ENCODE results near the gene ENPP4. TPM values are rescaled to one million over a fixed set of nuclear protein-coding genes. Genes with fewer than 3 reads are reported as not detected.

ENPP4 gene
- total RNA-seq, 1 donor from 2014 or later: 4.4 TPM

GRCh38 chr6:46103441-46104115, 26.2 kb upstream of the ENPP4 start:
- H3K36me3 ChIP-seq: no peaks in the 10 kb centered on the region
- H3K4me1 ChIP-seq: no peaks in the 10 kb centered on the region
- no peak for TF ChIP-seq POLR2A (IDR thresholded peaks at IDR 0.05)
- no peak for TF ChIP-seq POLR2AphosphoS5 (IDR thresholded peaks at IDR 0.05; ENCODE audit: insufficient read depth in 1 of 2, low read depth in 1 of 2)
- TF ChIP-seq, protein P1, sequence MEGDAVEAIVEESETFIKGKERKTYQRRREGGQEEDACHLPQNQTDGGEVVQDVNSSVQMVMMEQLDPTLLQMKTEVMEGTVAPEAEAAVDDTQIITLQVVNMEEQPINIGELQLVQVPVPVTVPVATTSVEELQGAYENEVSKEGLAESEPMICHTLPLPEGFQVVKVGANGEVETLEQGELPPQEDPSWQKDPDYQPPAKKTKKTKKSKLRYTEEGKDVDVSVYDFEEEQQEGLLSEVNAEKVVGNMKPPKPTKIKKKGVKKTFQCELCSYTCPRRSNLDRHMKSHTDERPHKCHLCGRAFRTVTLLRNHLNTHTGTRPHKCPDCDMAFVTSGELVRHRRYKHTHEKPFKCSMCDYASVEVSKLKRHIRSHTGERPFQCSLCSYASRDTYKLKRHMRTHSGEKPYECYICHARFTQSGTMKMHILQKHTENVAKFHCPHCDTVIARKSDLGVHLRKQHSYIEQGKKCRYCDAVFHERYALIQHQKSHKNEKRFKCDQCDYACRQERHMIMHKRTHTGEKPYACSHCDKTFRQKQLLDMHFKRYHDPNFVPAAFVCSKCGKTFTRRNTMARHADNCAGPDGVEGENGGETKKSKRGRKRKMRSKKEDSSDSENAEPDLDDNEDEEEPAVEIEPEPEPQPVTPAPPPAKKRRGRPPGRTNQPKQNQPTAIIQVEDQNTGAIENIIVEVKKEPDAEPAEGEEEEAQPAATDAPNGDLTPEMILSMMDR (IDR thresholded peaks at IDR 0.05): no peak
- H3K4me3 ChIP-seq: no peak overlapping the region
- intact Hi-C loops (cut with DNase I): no loop called here
- no peak overlapping the region for H3K27ac ChIP-seq
- H3K9me3 ChIP-seq: no peaks in the 10 kb centered on the region
- H3K27me3 ChIP-seq: no peaks in the 10 kb centered on the region
- no peak for DNase-seq (ENCODE audit: extremely low spot score in 2 of 2)

- Histone ChIP-seq H3K9me3 (no peaks in the 10 kb centered on the region), H3K4me3 (no peak overlapping the region), H3K36me3 (no peaks in the 10 kb centered on the region), H3K27me3 (no peaks in the 10 kb centered on the region), H3K27ac (no peak overlapping the region), H3K4me1 (no peaks in the 10 kb centered on the region)
- TF ChIP-seq POLR2AphosphoS5 (IDR thresholded peaks at IDR 0.05; ENCODE audit: insufficient read depth in 1 of 2, low read depth in 1 of 2) (no peak), POLR2A (IDR thresholded peaks at IDR 0.05) (no peak)
- TF ChIP-seq, protein P1 (IDR thresholded peaks at IDR 0.05): no peak
- intact Hi-C loops (cut with DNase I): no loop called here
- no peak for DNase-seq (ENCODE audit: extremely low spot score in 2 of 2)
Observed at GRCh38 chr6:46104209-46104608, 25.6 kb upstream of the ENPP4 start.

GRCh38 chr6:46105568-46105967, 24.2 kb upstream of the ENPP4 start:
- Histone ChIP-seq H3K36me3 (no peaks in the 10 kb centered on the region), H3K4me1 (no peaks in the 10 kb centered on the region), H3K27ac (no peak overlapping the region), H3K9me3 (no peaks in the 10 kb centered on the region), H3K4me3 (no peak overlapping the region), H3K27me3 (no peaks in the 10 kb centered on the region)
- no peak for DNase-seq (ENCODE audit: extremely low spot score in 2 of 2)
- intact Hi-C loops (cut with DNase I): no loop called here
- TF ChIP-seq, protein P1 (IDR thresholded peaks at IDR 0.05): no peak
- no peak for TF ChIP-seq POLR2AphosphoS5 (IDR thresholded peaks at IDR 0.05; ENCODE audit: insufficient read depth in 1 of 2, low read depth in 1 of 2)
- TF ChIP-seq POLR2A (IDR thresholded peaks at IDR 0.05): no peak

DNA sequence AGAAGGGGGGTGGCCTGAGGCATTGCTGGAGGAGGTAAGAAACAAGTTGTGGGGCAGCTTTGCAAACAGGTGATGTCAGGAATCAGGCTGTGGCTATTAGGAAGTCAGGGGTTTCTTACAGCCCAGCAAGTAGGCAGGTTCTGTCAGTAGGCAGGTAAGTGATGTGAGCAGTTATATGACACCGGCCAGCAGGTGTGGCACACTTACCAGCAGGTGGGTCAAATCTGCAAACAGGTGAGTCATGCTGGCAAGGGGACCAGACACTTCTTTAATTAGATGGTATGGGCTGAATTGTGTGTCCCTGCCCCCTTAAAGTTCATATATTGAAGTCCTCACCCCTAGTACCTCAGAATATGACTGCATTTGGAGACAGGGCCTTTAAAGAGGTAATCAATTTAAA, 16.4 kb upstream of the ENPP4 start:
- Histone ChIP-seq H3K9me3 (no peaks in the 10 kb centered on the region), H3K27ac (no peak overlapping the region), H3K27me3 (no peaks in the 10 kb centered on the region), H3K36me3 (no peaks in the 10 kb centered on the region), H3K4me1 (no peaks in the 10 kb centered on the region), H3K4me3 (no peak overlapping the region)
- intact Hi-C loops (cut with DNase I): no loop called here
- TF ChIP-seq, protein P1 (IDR thresholded peaks at IDR 0.05): no peak
- no peak for TF ChIP-seq POLR2AphosphoS5 (IDR thresholded peaks at IDR 0.05; ENCODE audit: insufficient read depth in 1 of 2, low read depth in 1 of 2)
- no peak for TF ChIP-seq POLR2A (IDR thresholded peaks at IDR 0.05)
- no peak for DNase-seq (ENCODE audit: extremely low spot score in 2 of 2)

DNA sequence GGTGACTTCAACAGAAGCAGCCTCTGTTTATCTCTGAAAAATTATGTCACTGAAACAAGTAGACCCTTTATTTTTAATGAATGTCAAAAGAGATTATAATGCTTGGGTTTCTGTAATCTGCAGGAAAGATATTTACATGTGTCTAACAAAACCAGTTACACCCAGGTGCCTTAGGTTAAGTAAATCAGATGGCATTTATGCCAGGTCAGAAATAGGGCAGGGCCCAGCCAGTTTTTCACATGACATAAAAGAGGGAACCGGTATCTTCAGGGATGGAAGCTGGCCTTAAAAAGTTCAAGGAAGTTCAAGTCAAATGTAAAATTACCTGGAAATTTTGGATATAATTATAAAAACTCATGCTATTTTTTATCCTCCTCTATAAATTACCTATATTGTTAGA, 14.2 kb upstream of the ENPP4 start:
- H3K27me3 ChIP-seq: no peaks in the 10 kb centered on the region
- no peaks in the 10 kb centered on the region for H3K9me3 ChIP-seq
- no peaks in the 10 kb centered on the region for H3K36me3 ChIP-seq
- DNase-seq (ENCODE audit: extremely low spot score in 2 of 2): no peak
- H3K4me1 ChIP-seq: no peaks in the 10 kb centered on the region
- intact Hi-C loops (cut with DNase I): no loop called here
- H3K27ac ChIP-seq: no peak overlapping the region
- no peak overlapping the region for H3K4me3 ChIP-seq
- no peak for TF ChIP-seq POLR2AphosphoS5 (IDR thresholded peaks at IDR 0.05; ENCODE audit: insufficient read depth in 1 of 2, low read depth in 1 of 2)
- TF ChIP-seq, protein P1 (IDR thresholded peaks at IDR 0.05): no peak
- TF ChIP-seq POLR2A (IDR thresholded peaks at IDR 0.05): no peak
